CD4-positive, alpha-beta T cell treated with Interleukin-12 subunit alpha and Interleukin-12 subunit beta, for 1 hour (primary cell): ENCODE data around the gene USP17L25.
"Not testable (repeated sequence)": the region's sequence is repeated elsewhere in the genome, so short reads cannot be mapped to it uniquely, and the experiment has no call there.

ENCODE experiments used
- DNase-seq: peaks from one replicate; pipeline ENCODE4 v3.0.0-alpha.2; 2020

Gene USP17L25

DNA sequence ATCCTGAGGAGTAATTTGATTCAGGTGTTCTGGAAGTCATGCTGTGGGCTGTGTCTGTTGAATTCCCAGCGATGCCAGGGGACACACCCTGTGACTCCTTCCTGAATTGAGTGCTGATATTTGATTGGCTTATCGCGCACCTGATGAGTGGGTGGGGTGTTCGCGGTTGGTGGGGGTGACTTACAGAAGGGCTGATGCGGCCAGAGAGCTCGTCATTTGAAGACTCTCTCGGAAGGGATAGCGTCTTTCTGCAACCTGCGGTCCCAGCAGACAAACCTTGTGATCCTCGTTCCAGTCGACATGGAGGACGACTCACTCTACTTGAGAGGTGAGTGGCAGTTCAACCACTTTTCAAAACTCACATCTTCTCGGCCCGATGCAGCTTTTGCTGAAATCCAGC is at the start of gene USP17L25:
TSS of gene USP17L25 (plus strand) at position 301 of the 400 bp plus-strand sequence. CDS start at position 301, 0 bp downstream.
- DNase-seq: not testable (repeated sequence)

DNA sequence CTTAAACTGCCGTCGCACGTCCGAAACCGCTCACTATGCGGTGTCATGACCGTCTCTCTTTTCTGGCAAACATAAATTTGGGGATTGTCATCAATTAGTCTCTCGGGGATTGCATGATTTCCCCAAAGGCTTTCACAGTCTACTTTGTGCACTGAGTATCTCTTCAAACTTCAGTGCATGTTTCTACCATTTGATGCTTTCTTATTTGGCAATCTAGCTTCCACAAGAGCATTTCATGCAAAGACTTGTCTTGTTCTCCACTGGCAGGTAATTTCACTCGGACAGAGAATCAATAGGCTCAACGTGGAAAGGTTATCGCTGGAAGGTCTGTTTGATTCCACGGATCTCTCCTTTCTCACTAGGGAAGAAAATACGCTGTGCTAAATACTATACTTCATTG is 5.5 kb upstream of the USP17L25 start:
- not testable (repeated sequence) for DNase-seq

DNA sequence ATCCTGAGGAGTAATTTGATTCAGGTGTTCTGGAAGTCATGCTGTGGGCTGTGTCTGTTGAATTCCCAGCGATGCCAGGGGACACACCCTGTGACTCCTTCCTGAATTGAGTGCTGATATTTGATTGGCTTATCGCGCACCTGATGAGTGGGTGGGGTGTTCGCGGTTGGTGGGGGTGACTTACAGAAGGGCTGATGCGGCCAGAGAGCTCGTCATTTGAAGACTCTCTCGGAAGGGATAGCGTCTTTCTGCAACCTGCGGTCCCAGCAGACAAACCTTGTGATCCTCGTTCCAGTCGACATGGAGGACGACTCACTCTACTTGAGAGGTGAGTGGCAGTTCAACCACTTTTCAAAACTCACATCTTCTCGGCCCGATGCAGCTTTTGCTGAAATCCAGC is 4.8 kb upstream of the USP17L25 start, which contains the start of gene USP17L24:
TSS of gene USP17L24 (plus strand) at position 301 of the 400 bp plus-strand sequence. CDS start at position 301, 0 bp downstream.
- not testable (repeated sequence) for DNase-seq

GRCh38 chr4:9334358-9334757 is 4.6 kb downstream of the USP17L25 start, which contains the start of gene USP17L26:
Gene USP17L26 (plus strand): TSS chr4:9334658. CDS start chr4:9334658, 0 bp downstream.
- not testable (repeated sequence) for DNase-seq

DNA sequence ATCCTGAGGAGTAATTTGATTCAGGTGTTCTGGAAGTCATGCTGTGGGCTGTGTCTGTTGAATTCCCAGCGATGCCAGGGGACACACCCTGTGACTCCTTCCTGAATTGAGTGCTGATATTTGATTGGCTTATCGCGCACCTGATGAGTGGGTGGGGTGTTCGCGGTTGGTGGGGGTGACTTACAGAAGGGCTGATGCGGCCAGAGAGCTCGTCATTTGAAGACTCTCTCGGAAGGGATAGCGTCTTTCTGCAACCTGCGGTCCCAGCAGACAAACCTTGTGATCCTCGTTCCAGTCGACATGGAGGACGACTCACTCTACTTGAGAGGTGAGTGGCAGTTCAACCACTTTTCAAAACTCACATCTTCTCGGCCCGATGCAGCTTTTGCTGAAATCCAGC is 9.4 kb downstream of the USP17L25 start, which contains the start of gene USP17L5:
TSS of gene USP17L5 (plus strand) at position 301 of the 400 bp plus-strand sequence. CDS start at position 301, 0 bp downstream.
- not testable (repeated sequence) for DNase-seq

DNA sequence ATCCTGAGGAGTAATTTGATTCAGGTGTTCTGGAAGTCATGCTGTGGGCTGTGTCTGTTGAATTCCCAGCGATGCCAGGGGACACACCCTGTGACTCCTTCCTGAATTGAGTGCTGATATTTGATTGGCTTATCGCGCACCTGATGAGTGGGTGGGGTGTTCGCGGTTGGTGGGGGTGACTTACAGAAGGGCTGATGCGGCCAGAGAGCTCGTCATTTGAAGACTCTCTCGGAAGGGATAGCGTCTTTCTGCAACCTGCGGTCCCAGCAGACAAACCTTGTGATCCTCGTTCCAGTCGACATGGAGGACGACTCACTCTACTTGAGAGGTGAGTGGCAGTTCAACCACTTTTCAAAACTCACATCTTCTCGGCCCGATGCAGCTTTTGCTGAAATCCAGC is 14.1 kb downstream of the USP17L25 start, which contains the start of gene USP17L27:
TSS of gene USP17L27 (plus strand) at position 301 of the 400 bp plus-strand sequence. CDS start at position 301, 0 bp downstream.
- DNase-seq: not testable (repeated sequence)

DNA sequence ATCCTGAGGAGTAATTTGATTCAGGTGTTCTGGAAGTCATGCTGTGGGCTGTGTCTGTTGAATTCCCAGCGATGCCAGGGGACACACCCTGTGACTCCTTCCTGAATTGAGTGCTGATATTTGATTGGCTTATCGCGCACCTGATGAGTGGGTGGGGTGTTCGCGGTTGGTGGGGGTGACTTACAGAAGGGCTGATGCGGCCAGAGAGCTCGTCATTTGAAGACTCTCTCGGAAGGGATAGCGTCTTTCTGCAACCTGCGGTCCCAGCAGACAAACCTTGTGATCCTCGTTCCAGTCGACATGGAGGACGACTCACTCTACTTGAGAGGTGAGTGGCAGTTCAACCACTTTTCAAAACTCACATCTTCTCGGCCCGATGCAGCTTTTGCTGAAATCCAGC is 18.9 kb downstream of the USP17L25 start, which contains the start of gene USP17L28:
TSS of gene USP17L28 (plus strand) at position 301 of the 400 bp plus-strand sequence. CDS start at position 301, 0 bp downstream.
- DNase-seq: not testable (repeated sequence)

GRCh38 chr4:9350866-9351265 is 21.2 kb downstream of the USP17L25 start:
- peak; percentile 0 for DNase-seq

GRCh38 chr4:9353338-9353737 is 23.6 kb downstream of the USP17L25 start, which contains the start of gene USP17L29:
Gene USP17L29 (plus strand): TSS chr4:9353638. CDS start chr4:9353638, 0 bp downstream.
- not testable (repeated sequence) for DNase-seq

- DNase-seq: not testable (repeated sequence)
These were observed 33.1 kb downstream of the USP17L25 start, which contains the start of gene USP17L30 for GRCh38 chr4:9362829-9363228. Gene USP17L30 (plus strand): TSS chr4:9363129. CDS start chr4:9363129, 0 bp downstream.

GRCh38 chr4:9379881-9380280 is 50.2 kb downstream of the USP17L25 start:
- not testable (repeated sequence) for DNase-seq
